Erythroblast (primary cell): ENCODE measurements around the gene PNPLA3.
"Not testable (repeated sequence)": the region's sequence is repeated elsewhere in the genome, so short reads cannot be mapped to it uniquely, and the experiment has no call there.

Source experiments
- GATA1 ChIP-seq: IDR thresholded peaks from 2 replicates; pipeline ENCODE4 v1.6.1; 2011; ENCODE audit warnings: low read depth, mild to moderate bottlenecking, control low read depth, low read length, moderate library complexity
- POLR2A ChIP-seq: IDR thresholded peaks from 2 replicates; pipeline ENCODE4 v1.6.1; 2011; ENCODE audit warnings: mild to moderate bottlenecking, low read length

DNA sequence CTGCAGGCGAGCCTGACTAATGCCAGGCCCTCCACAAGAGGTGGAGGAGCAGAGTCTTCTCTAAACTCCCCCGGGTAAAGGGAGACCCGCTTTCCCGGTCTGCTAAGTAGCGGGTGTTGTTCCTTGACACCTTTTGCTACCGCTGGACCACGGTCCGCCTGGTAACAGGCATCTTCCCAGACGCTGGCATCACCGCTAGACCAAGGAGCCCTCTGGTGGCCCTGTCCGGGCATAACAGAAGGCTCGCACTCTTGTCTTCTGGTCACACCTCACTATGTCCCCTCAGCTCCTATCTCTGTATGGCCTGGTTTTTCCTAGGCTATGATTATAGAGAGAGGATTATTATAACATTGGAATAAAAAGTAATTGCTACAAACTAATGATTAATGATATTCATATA, 19.2 kb upstream of the PNPLA3 start:
- not testable (repeated sequence) for TF ChIP-seq POLR2A, GATA1
